GM21423 (cell line): ENCODE results near the gene MORC4.
A peak's percentile ranks its signal among the peaks of the same experiment; 100 is the strongest.
"Not testable (repeated sequence)": the region's sequence is repeated elsewhere in the genome, so short reads cannot be mapped to it uniquely, and the experiment has no call there.

Experiments
- ATAC-seq: cut with Tn5 transposase; IDR thresholded peaks from one replicate; pipeline ENCODE4 v1.9.1; 2021; ENCODE audit warnings: mild to moderate bottlenecking, moderate library complexity; ENCODE audit not compliant: unreplicated experiment

The MORC4 gene

DNA sequence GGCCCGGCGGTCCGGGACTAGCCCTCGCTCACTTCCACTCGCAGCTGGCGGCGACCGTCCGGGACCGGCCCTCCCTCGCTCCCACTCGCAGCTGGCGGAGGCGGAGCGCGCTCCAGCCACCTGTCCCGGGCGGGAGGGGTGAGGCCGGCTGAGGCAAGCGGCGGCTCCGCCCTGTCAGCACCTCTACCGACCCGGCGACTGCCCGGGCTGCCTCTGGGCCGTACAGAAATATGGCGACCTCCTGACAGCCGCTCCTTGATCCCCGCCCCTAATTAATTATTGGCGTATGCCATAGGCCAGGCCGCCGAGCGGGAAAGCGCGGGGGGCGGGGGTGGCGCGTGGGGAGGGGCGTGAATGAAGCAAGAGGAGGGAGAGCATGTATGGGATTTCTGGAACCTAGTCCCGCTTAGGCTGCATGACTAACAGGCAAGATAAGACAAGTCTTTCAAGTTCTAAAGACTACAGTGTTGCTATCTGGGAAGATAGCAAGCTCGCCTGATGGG, at the start of gene MORC4:
MORC4 (minus strand) TSS at position 200 of the 503 bp plus-strand sequence. CDS start 243 bp downstream, outside the sequence.
- peak; percentile 84 for ATAC-seq

GRCh38 chrX:107047622-107048021, 47.6 kb upstream of the MORC4 start:
- ATAC-seq: no peak

GRCh38 chrX:107029752-107030151, 29.7 kb upstream of the MORC4 start:
- ATAC-seq: no peak

- no peak for ATAC-seq
Measured at GRCh38 chrX:107025545-107025944, 25.5 kb upstream of the MORC4 start.

DNA sequence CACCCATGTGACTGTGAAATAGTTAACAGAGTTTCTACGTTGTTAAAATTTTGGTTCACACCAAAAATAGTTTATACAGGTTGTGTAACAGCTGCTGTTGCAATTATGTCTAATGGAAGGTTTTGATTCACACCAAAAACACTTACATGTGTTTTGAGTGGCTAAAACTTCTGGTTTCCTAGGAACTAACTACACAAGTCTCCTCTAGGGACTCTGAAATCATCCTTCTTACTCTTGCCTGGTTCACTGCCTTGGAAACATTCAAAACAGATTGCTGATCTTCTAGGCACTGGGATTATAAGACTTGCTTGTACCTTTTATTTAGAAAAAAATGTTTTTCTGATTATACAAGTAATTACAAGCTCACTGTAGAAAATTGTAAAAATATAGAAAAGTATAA, 14.9 kb upstream of the MORC4 start:
- ATAC-seq: no peak

DNA sequence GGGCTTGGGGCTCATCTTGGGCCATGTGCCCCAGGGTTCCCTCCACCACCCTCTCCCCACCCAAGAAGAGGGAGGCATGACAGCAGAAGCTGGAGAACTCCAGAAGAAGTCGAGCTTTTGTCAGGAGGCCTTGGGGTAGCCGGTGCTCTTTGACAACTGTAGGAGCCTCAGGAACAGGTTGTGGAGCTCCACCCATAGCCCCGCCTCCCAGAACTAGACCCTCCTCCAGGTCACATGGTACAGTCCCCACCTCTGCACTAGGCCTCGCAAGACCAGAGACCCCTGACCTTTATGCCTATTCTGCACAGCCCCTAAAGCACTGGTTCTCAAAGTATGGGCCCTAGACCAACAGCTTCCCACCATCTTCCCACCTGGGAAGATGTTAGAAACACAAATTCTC, 8.0 kb upstream of the MORC4 start:
- ATAC-seq: no peak

DNA sequence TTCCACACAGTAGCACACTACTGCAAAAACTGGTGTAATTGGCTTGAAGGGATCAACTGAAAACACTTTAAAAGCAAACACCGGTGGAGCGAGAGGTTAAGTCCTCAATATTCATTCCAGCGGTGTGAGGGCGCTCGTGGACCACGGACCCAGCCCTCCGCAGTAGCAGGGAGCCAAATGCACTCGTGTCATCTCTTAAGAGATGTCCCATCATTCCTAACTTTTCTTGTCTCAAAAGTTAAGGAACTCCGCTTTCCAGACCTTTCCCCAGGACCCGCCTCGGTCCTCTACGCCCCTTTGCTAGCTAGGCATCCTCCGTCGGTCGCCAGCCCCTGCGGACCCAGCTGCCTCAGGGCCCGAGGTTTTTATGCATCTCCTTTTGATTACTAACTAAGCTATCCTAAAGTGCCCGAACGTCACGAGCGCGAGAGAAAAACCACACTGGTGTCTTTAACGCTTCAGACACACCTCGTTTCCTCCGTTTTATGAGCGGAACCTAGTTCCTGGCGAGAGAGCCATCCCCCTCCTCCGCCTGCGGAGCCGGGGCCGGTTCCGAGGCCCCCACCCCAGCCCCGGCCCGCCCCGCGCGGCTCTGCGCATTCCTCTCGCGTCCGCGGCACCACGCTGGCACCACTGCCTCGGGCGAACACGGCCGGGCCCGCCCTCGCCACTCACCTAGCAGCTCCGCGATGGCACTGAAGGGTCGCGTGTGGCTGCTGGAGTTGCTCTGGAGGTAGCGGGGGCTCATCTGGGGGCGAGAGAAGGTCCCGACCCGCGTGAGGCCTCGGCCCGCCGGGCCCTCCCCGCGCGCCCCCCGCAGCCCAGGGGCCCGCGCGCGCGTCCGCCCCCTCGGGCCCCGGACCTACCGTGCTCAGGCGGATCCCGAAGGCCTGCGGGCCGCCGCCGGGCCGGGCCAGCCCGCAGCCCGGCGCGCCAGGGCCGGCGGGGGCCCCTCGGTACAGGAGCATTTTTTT, 723 bp downstream of the MORC4 start:
- peak; percentile 40 for ATAC-seq

DNA sequence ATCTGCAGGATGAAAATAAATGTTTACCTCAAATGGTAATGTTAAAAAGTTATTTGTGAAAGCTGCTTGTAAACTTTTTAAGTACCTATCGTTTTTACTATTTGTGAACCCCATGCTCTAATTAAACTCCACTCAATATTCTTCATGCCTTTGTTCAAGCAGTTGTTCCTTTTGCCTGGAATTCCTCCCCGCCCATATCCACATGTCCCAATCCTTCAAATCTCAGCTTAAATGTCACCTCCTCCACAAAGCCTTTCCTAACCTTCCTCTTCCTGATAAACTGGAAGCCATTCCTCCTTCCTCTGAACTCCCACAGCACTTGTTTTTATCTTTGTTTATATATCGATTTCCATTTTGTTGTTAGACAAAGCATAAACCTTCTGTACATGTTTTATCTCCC, 2.4 kb downstream of the MORC4 start:
- no peak for ATAC-seq

- no peak for ATAC-seq
Measured at GRCh38 chrX:106995678-106996077, 4.3 kb downstream of the MORC4 start.

GRCh38 chrX:106987488-106987887, 12.5 kb downstream of the MORC4 start:
- no peak for ATAC-seq

DNA sequence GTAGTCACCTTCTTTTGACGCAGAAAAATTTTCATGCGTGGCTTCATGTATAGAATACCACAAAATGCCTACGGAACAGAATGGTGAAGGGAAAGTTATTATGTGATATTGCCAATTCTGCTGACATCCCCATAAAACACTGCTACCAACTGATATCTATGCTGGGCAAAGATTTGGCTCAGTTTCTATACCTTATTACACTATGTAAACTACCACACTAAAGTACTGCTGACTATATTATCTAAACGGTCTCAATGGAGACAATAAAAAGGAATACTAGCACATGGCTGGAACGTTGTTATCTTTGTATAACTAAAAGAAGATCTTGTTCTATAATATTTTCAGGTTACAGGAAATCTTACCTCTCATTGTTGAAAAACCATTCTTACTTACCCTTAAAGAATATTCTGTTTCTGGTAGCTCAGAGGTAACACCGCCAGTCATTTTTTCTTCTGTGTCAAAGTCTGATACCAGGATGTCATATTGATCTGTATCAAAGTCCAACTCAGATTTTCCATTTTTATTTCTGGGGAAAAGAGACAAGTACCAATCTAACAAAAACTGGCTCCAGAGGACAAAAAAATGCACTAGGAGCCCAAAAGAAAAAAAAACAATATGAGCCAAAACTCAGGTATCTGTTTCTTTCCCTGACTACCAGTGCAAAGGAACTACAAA, 18.9 kb downstream of the MORC4 start:
- ATAC-seq: no peak

GRCh38 chrX:106976416-106976815, 23.6 kb downstream of the MORC4 start:
- ATAC-seq: no peak

DNA sequence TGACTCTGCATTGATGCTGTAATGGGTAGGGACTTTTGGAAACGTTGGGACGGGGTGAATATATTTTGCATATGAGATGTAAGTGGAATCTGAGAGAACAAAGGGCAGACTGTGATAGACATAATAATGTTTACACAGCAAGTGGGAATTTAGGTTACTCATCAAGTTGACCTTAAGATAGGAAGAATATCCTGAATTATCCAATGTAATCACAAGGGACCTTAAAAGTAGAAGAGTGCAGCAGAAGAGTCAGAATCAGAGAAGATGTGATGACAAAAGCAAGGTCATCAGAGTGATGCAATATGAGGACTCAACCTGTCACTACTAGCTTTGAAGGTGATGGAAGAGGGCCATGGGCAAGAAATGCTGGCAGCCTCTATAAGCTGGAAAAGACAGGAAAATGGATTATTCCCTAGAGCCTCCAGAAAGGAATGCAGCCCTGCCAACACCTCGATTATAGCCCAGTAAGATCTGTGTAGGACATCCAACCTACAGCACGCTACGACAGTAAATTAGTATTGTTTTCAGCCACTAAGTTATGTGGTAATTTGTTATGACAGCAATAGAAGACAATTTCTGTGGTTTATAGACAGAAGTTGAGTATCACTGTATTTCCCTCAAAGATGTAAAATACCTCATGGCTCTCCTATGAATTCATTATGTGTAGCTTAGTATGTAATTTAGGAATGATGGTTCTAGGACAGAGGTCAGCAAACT, 26.4 kb downstream of the MORC4 start:
- no peak for ATAC-seq

- no peak for ATAC-seq
Measured at GRCh38 chrX:106972896-106973295, 27.1 kb downstream of the MORC4 start.

GRCh38 chrX:106966547-106966946, 33.5 kb downstream of the MORC4 start:
- ATAC-seq: not testable (repeated sequence)

DNA sequence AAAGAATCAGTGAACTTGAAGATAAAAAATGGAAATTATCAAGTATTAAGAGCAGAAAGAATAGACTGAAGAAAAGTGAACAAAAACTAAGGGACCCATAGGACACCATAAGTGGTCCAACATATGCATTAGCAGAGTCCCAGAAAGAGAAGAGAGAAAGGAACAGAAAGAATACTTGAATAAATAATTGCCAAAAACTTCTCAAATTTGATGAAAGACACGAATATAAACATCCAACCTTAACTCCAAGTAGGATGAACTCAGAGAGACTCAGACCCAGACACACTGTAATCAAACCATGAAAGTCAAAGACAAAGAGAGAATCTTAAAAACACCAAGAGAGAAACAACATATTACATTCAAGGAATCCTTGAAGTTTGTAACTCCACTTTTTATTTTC, 35.7 kb downstream of the MORC4 start:
- no peak for ATAC-seq

DNA sequence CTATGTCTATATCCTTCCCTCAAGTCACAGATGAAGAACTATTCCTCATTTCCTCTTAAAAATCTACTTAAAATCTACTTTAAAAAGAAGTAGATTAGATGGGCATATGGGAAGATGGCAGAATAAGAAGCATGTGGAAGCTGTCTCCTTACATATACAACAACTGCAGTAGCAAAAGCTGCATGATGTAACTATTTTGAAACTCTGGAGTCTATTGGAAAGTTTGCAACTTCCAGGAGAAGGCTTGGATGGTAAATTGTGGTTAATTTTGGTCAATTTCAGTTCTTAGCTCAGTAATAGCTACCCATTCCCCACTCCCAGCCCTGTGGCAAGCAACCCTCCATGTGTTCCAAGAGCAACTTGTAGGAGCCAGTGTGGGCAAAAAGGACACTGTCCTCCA, 36.9 kb downstream of the MORC4 start:
- no peak for ATAC-seq

- no peak for ATAC-seq
Measured at GRCh38 chrX:106959901-106960300, 40.1 kb downstream of the MORC4 start.

GRCh38 chrX:106957856-106958255, 42.2 kb downstream of the MORC4 start:
- no peak for ATAC-seq

DNA sequence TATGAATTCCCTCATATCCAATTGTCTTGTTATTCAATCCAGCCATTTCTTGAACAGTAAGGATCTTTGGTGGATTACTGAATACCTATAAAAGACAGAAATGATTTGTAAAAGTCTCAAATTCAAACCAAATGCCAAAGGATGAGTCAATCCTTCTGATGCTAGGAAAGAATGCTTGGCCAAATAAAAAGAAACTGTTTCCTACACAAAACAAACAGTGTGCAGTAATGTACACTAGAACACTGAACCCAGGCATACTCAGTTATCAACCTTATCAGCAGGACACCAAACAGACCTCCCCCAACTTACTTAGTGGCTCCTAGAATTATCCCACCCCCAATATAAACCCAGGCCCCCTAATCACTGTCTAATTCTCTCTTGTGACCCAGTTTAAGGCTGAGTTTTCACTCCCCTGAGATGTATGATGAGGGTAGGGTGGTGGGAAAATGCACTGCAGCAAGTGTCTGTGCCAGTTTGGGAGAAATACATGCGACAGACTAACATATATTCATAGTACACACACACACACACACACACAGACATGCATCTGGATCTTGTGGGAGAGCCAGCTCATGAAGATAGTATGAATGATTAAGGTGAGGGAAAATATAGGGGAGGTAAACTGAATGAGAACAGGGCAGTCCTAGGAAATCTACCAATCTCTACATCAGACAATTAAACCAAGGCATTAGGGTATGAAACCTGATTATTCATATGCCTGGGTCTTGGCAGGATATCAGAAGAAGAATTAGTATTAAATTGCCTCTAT, 44.8 kb downstream of the MORC4 start:
- ATAC-seq: no peak
